ENCODE results near the gene NET1.

NET1 gene

GRCh38 chr10:5503477-5503835, 91.1 kb downstream of the NET1 start:
- DNase-seq = no peak

- DNase-seq = no peak
Observed at GRCh38 chr10:5504146-5505072, 92.1 kb downstream of the NET1 start.

GRCh38 chr10:5506246-5506645, 93.9 kb downstream of the NET1 start:
- DNase-seq = no peak

GRCh38 chr10:5506751-5507648, 94.6 kb downstream of the NET1 start:
- no peak for DNase-seq

GRCh38 chr10:5507649-5508131, 95.3 kb downstream of the NET1 start:
- DNase-seq = no peak

- no peak for DNase-seq
Observed at GRCh38 chr10:5508161-5508604, 95.8 kb downstream of the NET1 start.

Measured in activated CD4-positive, alpha-beta T cell treated with anti-CD3 and anti-CD28 coated beads for 4 hours (primary cell).